ENCODE results near the gene MAML3.

The MAML3 gene

DNA sequence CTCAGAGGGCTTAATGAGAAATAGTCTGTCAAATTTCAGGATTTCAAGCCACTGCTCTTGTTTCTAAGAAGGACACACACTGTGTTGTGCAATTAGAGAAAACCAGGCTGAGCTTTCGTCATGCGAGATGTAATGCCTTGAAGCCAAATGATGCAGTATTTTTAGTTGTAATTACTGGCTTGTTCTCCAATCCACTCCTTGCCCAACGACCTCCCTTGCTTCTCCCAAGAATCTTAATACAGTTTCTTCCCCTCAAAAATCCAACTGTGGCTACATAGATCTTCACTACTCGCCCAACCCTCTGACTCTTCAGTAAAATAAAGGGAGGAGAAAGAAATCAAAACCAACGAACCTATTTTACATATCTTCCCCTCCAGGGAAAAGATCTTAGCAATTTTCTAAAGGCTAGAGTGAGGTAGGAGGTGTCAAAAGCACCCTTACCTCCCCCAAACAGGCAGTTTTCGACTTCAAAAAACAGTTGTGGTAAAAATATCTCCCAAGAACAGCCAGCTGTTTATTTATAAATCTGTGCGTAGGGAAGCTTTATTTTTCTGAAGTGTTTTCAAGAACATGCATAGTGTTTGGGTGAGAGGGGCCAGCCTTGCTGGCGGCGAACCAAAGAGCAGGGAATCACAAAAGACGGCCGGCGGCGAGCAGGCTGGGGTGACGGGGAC is 419.6 kb downstream of the MAML3 start:
- H3K4me1 Mint-ChIP-seq (ENCODE audit: low read depth): peaks cover 6% of the 10 kb centered on the region
- H3K36me3 Mint-ChIP-seq (ENCODE audit: low read depth): no peaks in the 10 kb centered on the region
- peak overlapping the region; percentile 63 for H3K4me3 Mint-ChIP-seq
- no peak overlapping the region for H3K27ac Mint-ChIP-seq
- peaks cover 55% of the 10 kb centered on the region for H3K27me3 Mint-ChIP-seq (ENCODE audit: low read depth)
- H3K9me3 Mint-ChIP-seq: no peaks in the 10 kb centered on the region

DNA sequence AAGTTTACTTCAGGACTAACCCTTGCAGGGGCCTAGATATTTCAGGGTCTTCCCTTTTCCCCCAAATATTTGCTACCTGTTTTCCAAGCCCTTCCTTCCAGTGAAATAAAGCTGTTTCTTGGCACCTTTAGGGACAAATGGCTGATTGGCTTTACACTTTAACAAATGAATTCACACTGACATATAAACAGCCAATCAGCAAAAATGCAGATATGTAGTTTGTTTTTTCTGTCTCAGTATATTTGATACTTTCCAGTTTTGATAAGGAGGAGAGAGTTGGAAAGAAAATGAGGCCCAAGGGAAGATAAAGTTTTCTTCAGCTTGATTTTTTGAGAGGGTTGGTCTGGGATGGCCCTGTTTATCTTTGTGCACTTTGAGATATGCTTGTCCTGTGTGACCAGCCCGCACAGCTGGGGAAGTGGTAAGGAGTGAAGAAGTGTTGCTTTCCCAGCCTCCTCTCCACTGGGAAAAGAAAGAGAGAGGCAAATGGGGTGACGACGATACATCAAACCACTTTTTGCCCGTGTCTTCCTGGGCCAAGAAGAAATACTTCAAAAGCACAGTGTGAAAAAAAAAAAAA is 420.9 kb downstream of the MAML3 start:
- Mint-ChIP-seq H3K27ac (no peak overlapping the region), H3K4me1 (ENCODE audit: low read depth) (peaks cover 6% of the 10 kb centered on the region), H3K9me3 (no peaks in the 10 kb centered on the region), H3K27me3 (ENCODE audit: low read depth) (peaks cover 53% of the 10 kb centered on the region), H3K36me3 (ENCODE audit: low read depth) (no peaks in the 10 kb centered on the region), H3K4me3 (no peak overlapping the region)

DNA sequence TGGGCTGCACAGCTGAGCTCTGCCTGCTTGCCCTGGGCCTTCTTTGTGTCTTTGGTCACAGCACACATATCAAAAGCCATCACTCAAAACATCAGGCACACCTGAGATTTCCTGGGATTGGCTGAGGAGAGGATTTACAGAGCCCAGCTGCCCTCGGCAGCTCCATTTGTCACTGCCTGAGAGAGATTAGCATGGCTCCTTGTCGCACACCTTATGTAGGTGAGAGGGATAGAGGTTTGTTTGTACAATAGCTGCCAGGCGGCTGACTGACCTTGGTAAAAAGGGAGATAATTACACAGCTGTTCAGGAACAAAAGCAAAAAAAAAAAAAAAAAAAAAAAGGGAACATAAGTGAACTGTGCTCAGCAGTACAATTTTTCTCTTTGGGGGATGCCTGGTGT is 425.1 kb downstream of the MAML3 start:
- H3K27me3 Mint-ChIP-seq (ENCODE audit: low read depth): peaks cover 11% of the 10 kb centered on the region
- no peaks in the 10 kb centered on the region for H3K4me1 Mint-ChIP-seq (ENCODE audit: low read depth)
- no peak overlapping the region for H3K27ac Mint-ChIP-seq
- H3K4me3 Mint-ChIP-seq: no peak overlapping the region
- H3K36me3 Mint-ChIP-seq (ENCODE audit: low read depth): no peaks in the 10 kb centered on the region
- no peaks in the 10 kb centered on the region for H3K9me3 Mint-ChIP-seq

DNA sequence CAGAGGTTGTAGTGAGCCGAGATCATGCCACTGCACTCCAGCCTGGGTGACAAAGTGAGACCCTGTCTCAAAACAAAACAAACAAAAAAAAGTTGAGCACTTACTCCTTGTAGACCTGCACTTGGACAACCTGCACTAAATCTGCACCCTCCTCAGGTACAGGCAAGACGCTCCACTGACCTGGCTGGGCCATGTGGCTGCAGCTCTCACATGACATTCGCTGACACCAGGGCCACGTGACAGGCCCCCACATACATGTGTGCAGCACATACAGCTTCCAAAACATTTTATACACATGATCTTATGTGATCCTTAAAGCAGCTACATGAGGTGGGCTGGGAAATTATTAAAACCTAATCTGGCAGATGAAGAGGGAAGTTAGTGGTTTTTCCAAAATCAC is 425.8 kb downstream of the MAML3 start:
- H3K27me3 Mint-ChIP-seq (ENCODE audit: low read depth): peaks cover 6% of the 10 kb centered on the region
- H3K36me3 Mint-ChIP-seq (ENCODE audit: low read depth): no peaks in the 10 kb centered on the region

DNA sequence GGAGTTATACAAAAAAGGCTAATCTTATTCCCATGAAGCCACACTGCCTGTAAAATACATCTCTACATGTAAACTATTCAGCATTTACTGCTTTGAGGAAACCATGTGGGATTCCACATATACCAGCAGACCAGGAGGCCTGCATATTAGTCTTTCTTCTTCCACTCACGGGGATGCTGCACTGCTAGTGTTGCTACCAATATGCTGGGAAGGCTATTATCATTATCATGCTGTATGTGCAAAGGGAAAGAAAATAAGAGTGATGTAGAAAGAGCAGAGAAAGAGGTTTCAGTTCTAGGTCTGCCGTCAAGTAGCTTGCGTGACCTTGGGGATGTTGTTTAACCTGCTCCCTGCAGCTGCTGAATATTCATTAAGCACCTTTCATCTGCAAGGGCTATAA is 427.4 kb downstream of the MAML3 start:
- H3K4me1 Mint-ChIP-seq (ENCODE audit: low read depth): no peaks in the 10 kb centered on the region
- H3K27ac Mint-ChIP-seq: no peak overlapping the region
- H3K36me3 Mint-ChIP-seq (ENCODE audit: low read depth): no peaks in the 10 kb centered on the region
- H3K9me3 Mint-ChIP-seq: no peaks in the 10 kb centered on the region
- H3K27me3 Mint-ChIP-seq (ENCODE audit: low read depth): no peaks in the 10 kb centered on the region
- no peak overlapping the region for H3K4me3 Mint-ChIP-seq

More for the DNA sequence above, 425.8 kb downstream of the MAML3 start:
- Mint-ChIP-seq H3K4me3 (no peak overlapping the region), H3K4me1 (ENCODE audit: low read depth) (no peaks in the 10 kb centered on the region), H3K27ac (no peak overlapping the region), H3K9me3 (no peaks in the 10 kb centered on the region)

DNA sequence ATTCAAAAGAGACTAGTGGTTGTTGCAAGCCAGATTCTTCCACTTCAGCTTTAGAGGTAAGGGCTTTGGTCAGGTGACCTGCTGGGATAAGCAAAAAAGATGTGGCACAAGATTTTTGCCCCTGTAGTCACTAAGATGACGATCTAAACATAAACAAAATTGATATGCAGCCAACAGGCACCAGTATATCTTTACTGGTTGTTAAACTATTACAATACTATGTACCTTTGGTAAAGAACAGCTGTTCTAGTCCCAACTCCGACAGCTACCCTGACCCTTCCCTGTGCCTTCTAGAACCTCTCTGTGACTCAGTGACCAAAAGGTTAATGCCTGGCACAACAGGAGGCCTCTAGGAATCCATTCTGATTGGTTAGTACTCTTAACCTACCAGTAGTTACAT is 428.7 kb downstream of the MAML3 start:
- Mint-ChIP-seq H3K4me3 (no peak overlapping the region), H3K36me3 (ENCODE audit: low read depth) (no peaks in the 10 kb centered on the region), H3K9me3 (no peaks in the 10 kb centered on the region), H3K4me1 (ENCODE audit: low read depth) (no peaks in the 10 kb centered on the region), H3K27ac (no peak overlapping the region), H3K27me3 (ENCODE audit: low read depth) (no peaks in the 10 kb centered on the region)

DNA sequence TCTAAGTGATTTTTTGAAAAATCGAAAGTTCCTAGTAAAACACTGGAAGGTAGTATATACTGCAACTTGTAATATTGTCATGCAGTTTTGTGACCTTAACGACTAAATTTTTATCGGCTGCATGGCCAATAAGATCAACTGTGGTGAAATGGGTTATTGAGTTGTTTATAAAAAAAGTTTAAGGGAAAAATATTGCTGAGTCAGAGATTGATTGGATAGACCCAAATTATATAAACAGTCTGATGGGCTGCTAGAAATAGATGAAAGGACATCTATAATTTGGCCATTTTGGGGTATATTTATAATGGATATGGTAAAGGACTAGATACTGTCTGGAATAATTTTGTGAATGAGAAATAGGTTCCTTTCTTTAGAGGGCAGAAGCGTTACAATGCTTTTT is 432.2 kb downstream of the MAML3 start:
- H3K27me3 Mint-ChIP-seq (ENCODE audit: low read depth): no peaks in the 10 kb centered on the region
- H3K9me3 Mint-ChIP-seq: no peaks in the 10 kb centered on the region
- no peak overlapping the region for H3K27ac Mint-ChIP-seq
- no peak overlapping the region for H3K4me3 Mint-ChIP-seq
- H3K4me1 Mint-ChIP-seq (ENCODE audit: low read depth): peaks cover 2% of the 10 kb centered on the region
- no peaks in the 10 kb centered on the region for H3K36me3 Mint-ChIP-seq (ENCODE audit: low read depth)

DNA sequence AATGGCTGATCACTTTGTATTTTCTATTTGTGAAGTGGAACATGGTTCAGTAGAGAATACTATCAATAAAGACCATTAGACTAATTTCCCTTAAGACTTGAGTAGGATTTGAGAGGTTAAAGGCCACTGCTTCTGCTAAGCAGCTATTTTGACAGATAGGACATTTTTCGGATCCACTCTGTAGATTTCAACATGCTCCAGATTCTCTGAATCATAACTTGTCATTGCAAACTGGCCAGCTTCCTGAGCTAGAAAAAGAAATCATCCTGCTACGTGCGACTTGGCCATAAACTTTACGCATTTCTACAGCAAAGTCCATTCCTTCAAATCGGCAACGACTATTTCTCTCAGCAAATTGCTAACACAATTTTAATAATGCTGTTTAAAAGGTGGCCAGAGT is 433.2 kb downstream of the MAML3 start:
- H3K4me3 Mint-ChIP-seq: no peak overlapping the region
- H3K9me3 Mint-ChIP-seq: no peaks in the 10 kb centered on the region
- no peak overlapping the region for H3K27ac Mint-ChIP-seq
- H3K27me3 Mint-ChIP-seq (ENCODE audit: low read depth): no peaks in the 10 kb centered on the region
- peaks cover 2% of the 10 kb centered on the region for H3K4me1 Mint-ChIP-seq (ENCODE audit: low read depth)
- no peaks in the 10 kb centered on the region for H3K36me3 Mint-ChIP-seq (ENCODE audit: low read depth)

DNA sequence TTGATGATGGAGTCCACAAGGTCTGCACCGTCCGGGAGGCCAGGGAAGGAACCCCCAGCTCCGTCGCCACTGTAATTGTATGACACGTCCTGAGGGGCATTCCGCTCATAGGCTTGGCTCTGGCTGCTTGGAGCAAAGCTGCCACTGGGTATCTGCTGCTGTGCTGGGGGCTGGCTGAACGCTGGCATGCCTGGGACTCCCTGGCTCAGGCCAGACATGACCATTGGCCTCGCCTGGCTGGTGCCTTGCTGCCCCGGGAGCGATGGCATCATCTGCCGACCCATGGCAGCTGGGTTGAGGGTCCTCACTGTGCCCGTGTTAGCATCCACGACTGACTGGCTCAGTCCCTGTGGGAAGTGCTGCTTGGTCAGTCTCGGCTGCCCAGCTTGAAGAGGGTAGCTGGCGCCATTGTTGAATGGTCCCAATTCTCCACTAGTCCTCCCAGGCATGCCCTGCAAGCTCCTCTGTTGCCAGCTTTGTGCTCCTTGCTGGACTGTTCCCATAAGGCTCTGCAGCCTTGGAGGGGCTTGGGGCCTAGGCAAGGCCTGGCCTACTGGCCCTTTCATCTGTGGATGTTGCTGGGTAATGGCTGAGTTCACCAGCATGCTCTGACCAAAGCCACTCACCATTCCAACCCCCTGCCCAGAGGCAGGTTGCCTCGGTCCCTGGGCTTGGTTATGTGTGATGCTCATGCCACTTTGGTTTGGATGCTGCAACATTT is 434.4 kb downstream of the MAML3 start:
- no peak overlapping the region for H3K4me3 Mint-ChIP-seq
- no peaks in the 10 kb centered on the region for H3K27me3 Mint-ChIP-seq (ENCODE audit: low read depth)
- H3K9me3 Mint-ChIP-seq: no peaks in the 10 kb centered on the region
- no peaks in the 10 kb centered on the region for H3K36me3 Mint-ChIP-seq (ENCODE audit: low read depth)
- peaks cover 2% of the 10 kb centered on the region for H3K4me1 Mint-ChIP-seq (ENCODE audit: low read depth)
- H3K27ac Mint-ChIP-seq: no peak overlapping the region

DNA sequence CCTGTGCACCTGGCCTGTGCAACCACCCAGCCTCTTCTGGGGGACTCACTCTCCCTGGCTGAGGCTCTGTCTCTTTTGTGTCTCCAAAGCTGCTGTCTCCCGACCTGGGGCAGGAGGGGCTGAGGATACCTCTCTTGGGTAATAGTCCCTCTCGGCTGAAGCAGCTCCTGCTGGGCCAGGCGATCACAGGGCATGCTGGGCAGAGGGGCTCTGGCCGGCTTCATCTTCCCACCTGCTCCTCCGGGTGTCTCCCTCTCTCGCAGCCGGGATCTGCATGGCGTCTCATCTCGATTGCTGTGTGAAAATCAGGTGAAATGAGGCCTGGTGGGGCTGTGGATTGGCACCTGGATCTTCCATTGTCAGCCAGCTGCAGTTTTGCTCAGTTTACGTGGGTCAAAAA is 435.2 kb downstream of the MAML3 start:
- H3K4me1 Mint-ChIP-seq (ENCODE audit: low read depth): peaks cover 2% of the 10 kb centered on the region

DNA sequence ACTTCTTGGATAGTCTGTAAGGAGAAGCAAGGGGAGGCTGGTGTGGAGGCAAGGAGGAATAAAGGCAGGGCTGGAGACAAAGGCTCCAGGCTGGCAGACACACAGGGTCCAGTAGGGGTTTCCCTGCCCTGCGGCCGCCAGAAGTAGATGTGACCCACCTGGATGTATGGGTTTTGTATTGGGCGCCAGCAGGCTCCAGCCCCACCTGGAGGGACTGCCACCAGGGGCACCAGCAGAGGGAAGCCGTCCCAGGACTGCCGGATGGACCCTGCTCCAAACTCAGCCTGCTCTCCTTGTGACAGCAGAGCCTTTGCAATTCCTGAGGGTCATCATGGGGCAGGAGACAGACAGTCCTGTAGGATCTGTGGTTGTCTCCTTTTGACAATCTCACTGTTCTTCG is 435.6 kb downstream of the MAML3 start:
- H3K27me3 Mint-ChIP-seq (ENCODE audit: low read depth): no peaks in the 10 kb centered on the region
- H3K4me3 Mint-ChIP-seq: no peak overlapping the region
- no peaks in the 10 kb centered on the region for H3K9me3 Mint-ChIP-seq
- peaks cover 2% of the 10 kb centered on the region for H3K4me1 Mint-ChIP-seq (ENCODE audit: low read depth)
- H3K36me3 Mint-ChIP-seq (ENCODE audit: low read depth): no peaks in the 10 kb centered on the region
- no peak overlapping the region for H3K27ac Mint-ChIP-seq

More for the DNA sequence above, 435.2 kb downstream of the MAML3 start:
- Mint-ChIP-seq H3K4me3 (no peak overlapping the region), H3K36me3 (ENCODE audit: low read depth) (no peaks in the 10 kb centered on the region), H3K27ac (no peak overlapping the region), H3K27me3 (ENCODE audit: low read depth) (no peaks in the 10 kb centered on the region), H3K9me3 (no peaks in the 10 kb centered on the region)

DNA sequence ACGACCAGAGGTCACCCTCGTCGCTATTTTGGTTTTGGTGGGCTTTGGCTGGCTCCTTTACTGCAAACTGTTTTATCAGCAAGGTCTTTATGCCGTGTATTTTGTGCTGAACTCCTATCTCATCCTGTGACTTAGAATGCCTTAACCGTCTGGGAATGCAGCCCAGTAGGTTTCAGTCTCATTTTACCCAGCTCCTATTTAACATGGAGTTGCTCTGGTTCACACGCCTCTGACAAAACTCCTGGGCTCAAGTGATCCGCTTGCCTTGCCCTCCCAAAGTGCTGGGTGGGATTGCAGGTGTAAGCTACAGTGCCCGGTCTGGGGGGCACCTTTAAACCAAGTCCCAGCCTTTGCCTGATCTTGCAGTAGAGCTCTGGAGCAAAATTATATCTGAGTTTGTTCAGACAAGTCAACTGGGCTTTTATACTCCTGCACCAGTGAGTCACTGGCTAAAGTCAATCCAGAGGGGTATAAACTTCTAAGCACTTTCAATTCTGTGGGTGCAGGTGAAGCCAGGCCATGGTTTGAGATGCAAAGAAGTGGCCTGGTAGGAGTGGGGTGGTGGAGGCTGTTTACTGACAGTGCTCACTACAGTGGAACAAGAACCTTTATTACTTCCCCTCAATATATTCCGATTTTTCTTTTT is 438.1 kb downstream of the MAML3 start:
- H3K4me3 Mint-ChIP-seq: no peak overlapping the region
- no peaks in the 10 kb centered on the region for H3K9me3 Mint-ChIP-seq
- no peak overlapping the region for H3K27ac Mint-ChIP-seq
- H3K4me1 Mint-ChIP-seq (ENCODE audit: low read depth): peaks cover 2% of the 10 kb centered on the region
- no peaks in the 10 kb centered on the region for H3K27me3 Mint-ChIP-seq (ENCODE audit: low read depth)
- H3K36me3 Mint-ChIP-seq (ENCODE audit: low read depth): no peaks in the 10 kb centered on the region

DNA sequence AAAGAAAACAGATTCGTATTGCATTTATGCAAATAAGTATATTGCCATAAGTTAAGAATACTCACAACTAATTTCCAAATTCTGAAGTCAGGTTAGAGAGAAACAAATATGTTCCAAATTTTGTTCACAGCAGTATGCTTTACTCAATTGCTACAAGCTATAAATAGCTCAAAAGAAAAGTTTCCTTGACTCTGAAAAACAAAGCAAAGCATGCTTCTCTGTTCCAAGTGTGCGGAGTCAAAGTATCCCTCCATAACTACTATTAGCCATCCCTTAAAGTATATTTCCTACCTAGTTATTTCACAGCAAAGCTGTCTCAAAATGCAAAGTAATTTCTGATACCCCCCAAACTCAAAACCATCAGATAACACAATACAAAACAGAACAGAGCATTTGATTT is 441.1 kb downstream of the MAML3 start:
- Mint-ChIP-seq H3K4me1 (ENCODE audit: low read depth) (peaks cover 2% of the 10 kb centered on the region), H3K9me3 (peaks cover 6% of the 10 kb centered on the region), H3K27me3 (ENCODE audit: low read depth) (no peaks in the 10 kb centered on the region), H3K4me3 (no peak overlapping the region), H3K27ac (no peak overlapping the region), H3K36me3 (ENCODE audit: low read depth) (peaks cover 5% of the 10 kb centered on the region)

DNA sequence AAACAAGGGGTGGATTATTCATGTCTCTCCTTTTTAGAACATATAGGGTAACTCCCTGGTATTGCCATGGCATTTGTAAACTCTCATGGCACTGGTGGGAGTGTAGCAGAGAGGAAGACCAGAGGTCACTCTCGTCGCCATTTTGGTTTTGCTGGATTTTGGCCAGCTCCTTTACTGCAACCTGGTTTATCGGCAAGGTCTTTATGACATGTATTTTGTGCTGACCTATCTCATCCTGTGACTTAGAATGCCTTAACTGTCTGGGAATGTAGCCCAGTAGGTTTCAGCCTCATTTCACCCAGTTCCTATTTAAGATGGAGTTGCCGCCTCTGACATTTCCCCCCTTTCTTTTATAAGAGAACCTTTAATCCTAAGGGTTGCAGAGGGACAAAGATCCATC is 442.5 kb downstream of the MAML3 start:
- H3K4me1 Mint-ChIP-seq (ENCODE audit: low read depth): no peaks in the 10 kb centered on the region
- peaks cover 6% of the 10 kb centered on the region for H3K36me3 Mint-ChIP-seq (ENCODE audit: low read depth)
- H3K27me3 Mint-ChIP-seq (ENCODE audit: low read depth): no peaks in the 10 kb centered on the region
- peaks cover 7% of the 10 kb centered on the region for H3K9me3 Mint-ChIP-seq
- no peak overlapping the region for H3K27ac Mint-ChIP-seq
- no peak overlapping the region for H3K4me3 Mint-ChIP-seq

DNA sequence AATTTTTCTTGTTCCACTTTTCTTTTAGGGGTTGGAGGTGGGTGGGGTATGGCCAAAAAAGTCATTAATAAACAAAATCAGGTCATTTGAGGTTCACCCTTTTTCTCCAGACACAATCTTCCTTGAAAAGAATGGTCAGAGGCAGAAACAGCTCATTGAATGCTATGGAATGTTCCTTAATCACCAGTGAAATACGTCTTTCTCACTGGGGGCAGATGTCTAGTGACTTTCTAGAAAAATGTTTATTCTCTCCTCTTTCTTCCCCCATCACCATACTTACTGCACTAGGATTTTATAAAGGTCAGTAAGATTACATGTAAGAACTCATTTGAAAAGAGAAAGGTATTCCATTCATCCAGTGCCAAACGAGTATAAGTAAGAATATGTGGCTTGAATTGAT is 443.9 kb downstream of the MAML3 start:
- Mint-ChIP-seq H3K4me1 (ENCODE audit: low read depth) (no peaks in the 10 kb centered on the region), H3K36me3 (ENCODE audit: low read depth) (peaks cover 16% of the 10 kb centered on the region), H3K27ac (no peak overlapping the region), H3K9me3 (peaks cover 7% of the 10 kb centered on the region), H3K4me3 (no peak overlapping the region), H3K27me3 (ENCODE audit: low read depth) (no peaks in the 10 kb centered on the region)
